G401 (cell line): ENCODE results near the gene CASQ2. TPM values are rescaled to one million over a fixed set of nuclear protein-coding genes. Genes with fewer than 3 reads are reported as not detected.

Experiments
- DNase-seq: peaks from one replicate; pipeline ENCODE4 v3.0.0-alpha.2; 2015; ENCODE audit warnings: low spot score
- in situ Hi-C: cut with HindIII; loops from 2 replicates; pipeline ENCODE4 v1.10.0; 2016; ENCODE audit warnings: low sequenced_read_pairs, mixed read lengths
- total RNA-seq: library from RNA; depleted of rRNA; stranded (reverse); fragments of >200 nt; shearing (Covaris generic); gene quantifications from 2 replicates; pipeline ENCODE4 v1.2.3, GENCODE V29; 2014

The CASQ2 gene
- total RNA-seq, 1 experiment from 2014 or later: not detected

DNA sequence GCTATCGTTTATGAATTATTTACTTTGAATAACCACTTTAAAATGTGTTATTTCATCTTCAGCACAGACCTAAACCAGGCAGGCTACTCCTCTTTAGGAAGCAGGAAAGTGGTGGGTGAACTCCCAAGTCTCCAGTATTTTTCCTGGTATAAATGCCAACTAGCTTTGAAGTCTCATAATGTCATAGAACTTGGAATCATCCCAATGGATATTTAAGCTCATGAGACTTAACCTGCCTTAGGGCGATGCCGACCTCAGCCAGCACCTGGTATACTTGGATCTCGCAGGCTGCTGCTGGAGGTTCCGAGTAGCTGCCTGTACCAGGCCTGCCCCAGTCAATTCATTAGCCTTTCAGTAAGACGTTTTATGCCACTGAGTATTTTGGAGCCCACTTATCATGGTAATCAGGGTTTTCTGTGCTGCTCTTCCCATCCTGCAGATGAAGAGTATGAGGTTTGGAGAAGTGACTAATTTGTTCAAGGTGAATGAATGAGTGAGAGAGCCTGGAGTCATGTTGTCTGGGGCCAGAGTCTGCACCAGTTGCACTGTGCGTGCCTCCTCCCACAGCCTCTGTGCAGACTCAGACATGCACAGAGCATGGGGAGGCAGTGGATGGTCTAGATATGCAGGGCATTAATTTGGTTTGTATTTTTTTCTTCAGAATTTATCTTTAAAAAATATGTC lies 91.9 kb downstream of the CASQ2 start:
- in situ Hi-C loops: no loop called here

DNA sequence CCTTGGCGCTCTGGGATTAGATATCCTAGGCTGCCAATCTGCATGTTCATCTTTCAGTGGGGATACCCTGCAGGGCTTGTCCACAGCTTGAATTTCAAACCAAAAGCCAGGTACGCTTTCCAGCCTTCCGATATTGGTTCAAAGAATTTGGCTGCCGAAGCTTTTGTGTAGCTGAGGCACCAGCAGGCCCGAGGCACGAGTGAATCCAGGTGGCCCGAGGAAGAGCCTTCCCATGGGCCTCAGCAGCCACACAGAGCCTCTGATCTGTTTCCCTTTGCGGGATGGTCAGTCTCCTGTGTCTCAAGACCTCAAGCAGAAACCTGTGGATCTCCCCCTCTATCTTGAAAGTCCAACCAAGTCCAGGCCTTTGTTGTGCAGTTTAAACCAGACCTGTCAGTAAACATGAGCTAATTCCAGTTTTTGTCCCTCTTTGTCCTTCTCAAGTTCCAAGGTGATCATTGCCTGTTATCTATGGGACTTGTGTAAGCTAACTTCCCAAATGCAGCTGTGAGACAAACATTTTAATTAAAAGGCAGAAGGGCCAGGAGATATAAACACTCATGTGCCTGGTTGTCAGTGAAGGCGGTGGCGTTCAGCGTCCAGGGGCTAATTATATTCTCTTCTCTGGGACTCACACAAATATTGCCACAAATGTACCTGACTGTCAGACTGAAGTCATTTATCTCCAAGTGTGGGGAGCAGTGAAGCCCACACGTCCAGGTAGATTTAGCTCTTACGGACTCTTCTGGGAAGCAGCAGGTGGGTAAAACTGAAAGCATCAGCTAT lies 96.1 kb downstream of the CASQ2 start:
- in situ Hi-C loops: no loop called here
- no peak for DNase-seq

More for the DNA sequence above, 91.9 kb downstream of the CASQ2 start:
- no peak for DNase-seq

DNA sequence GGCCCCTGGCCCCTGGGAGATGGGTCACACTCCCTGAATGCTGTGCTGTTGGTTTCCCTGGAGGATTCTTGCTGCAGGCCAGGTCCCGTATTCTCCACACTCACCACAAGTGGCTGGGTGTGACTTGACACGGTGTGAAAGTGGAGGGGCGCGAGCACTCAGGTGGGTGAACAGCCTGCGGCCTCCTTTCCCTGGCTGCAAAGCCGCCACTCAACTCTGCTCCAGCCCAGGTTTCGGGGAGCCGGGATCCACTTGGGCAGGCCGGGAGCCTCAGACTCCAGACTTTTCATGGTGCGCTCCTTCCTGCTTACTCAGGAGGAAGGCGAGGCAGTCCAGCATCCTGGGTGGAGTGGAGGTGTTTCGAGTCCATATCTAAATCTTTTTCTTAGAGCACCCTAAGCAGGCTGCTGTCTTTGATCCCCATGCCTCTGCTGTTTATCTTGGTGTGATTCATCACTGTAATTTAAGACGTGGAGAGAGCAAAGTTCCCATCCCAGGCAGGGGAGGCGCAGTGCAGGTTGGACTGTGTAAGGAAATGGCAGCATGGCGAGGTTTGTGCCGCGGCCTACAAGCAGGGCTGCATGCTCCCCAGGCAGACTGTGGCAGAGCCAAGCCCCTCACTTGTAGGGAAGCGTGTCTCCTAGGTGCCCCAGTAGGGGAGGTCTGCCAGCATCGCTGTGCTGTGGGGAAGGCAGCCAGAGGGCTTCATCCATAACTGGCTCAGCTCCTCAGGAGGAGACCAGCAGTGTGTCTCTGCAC lies 97.2 kb downstream of the CASQ2 start:
- DNase-seq: no peak

DNA sequence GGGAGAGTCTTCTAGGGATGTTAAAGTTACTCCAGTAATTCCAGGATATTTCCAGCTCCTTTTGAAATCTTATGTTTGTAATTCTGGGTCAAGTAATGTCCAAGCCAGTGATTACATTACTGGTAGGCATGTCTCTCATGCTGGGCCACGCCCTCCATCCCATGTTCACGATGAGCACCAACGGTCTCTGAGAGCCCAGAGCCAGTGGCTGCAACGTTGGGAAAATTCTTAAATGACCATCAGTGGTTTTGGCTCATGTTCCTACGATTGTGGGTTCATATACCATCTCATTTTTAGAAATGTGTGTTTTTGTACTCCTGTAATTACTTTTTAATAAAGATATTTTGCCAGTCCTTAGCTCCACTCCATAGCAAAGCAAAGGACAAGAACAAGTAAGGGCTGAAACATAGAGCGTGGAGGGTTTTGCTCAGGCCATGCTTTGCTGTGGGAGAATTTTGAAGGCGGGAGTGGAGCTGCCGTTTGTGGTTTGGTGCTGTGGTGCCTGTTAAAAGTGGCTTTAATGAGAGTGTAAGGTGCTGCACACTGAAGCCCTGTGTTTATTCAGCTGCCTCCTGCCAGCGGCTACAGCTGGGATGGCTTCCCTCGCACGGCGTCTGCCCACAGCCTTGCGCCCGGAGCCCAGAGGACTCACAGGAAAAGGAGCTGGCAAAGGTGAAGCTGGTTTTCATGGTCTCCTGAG lies 97.9 kb downstream of the CASQ2 start:
- no peak for DNase-seq
- in situ Hi-C loops: no loop called here

More for the DNA sequence above, 97.2 kb downstream of the CASQ2 start:
- in situ Hi-C loops: no loop called here

DNA sequence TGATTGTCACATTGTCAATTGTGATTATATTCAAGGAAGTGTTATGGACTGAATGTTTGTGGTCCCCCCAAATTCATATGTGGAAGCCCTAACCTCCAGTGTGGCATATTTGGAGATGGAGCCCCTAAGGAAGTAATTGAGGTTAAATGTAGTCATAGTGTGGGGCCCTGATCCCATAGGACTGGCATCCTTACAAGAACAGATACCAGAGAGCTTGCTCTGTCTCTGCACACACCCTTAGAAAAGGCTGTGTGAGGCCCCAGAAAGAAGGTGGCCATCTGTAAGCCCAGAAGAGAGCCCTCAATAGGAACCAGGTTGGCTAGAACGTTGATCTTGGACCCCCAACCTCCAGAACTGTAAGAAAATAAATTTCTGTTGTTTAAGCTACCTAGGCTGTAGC lies 98.6 kb downstream of the CASQ2 start:
- in situ Hi-C loops: no loop called here
- DNase-seq: no peak

DNA sequence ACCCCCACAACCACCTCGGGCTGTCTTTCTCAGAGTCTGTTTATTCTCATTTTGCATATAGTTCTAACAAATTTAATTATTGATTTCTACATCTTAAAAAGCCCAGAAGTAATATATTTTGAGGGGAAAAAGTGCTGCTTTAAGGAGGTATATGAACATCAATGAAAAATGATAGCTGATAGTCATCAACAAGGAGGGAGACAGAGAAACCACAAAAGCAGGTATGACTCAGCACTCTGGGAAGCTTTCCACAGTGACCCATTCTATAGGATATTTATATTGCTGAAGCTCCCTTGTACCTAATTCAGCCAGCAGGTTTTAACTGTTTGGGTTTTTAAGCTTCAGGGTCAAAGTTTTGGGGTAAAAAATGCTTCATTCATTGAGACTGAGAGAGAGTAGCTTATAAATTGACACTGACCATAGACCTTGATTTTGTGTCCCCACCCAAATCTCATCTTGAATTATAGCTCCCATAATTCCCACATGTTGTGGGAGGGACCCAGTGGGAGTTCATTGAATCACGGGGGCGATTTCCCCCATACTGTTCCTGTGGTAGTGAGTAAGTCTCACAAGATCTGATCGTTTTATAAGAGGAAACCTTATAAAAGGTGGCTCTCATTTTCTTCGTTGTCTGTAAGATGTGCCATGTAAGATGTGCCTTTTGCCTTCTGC lies 99.4 kb downstream of the CASQ2 start:
- DNase-seq: no peak
- in situ Hi-C loops: no loop called here

DNA sequence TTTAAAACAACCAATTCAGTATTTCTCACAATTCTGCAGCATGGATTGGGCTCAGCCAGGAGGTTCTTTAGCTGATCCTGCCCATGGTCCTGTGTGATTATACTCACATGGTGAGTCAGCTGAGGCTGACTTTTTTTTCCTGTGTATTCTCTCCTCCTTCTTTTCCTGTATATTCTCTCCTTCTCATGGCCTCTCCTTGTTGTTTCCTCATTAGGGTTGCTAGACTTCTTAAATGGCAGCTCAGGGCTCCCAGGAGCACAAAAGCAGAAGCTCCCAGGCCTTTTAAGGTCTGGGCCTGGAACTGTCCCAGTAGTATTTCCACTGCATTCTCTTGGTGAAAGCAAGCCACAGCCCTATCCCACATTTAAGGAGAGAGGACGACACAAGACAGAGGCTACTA lies 99.9 kb downstream of the CASQ2 start:
- in situ Hi-C loops: no loop called here
- no peak for DNase-seq

DNA sequence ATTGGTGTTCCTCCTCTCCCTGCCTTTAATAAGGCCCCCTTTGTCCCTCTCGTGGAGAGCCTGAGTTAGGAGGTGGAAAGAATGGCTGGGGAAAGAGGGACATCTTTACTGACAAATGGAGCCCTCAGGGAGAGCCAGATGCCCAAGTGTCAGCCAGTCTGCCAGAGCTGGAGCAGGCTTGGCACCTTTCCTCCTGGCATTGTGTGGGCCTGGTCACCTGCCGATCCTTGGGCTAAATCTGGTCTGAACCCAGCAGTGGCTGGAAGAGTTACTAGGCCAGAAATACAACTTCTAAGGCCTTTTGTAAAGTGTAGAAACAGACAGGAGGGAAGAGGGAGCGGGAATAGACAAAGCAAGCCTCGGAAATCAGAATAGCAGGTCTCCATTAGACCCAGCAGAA lies 101.8 kb downstream of the CASQ2 start:
- peak; percentile 90 for DNase-seq
- in situ Hi-C loops: no loop called here

DNA sequence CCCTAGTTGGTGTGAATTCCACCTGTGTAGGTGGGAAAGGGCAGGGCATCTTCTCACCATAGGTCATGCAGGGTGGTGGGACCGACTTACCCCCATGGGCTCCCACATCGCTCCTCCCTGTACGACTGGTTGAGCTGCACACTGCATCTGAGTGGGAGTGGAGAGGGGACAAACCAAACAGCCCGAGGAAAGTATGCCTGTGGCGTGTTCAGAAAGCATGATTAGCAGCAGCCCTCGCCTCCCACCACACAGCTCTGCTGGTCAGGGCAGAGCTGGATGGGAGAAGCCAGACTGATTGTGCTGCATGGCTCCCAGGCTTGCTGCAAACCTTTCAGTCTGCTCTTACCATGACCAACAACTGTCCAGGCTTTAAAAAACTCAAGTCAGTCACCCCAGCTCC lies 102.3 kb downstream of the CASQ2 start:
- in situ Hi-C loops: no loop called here

DNA sequence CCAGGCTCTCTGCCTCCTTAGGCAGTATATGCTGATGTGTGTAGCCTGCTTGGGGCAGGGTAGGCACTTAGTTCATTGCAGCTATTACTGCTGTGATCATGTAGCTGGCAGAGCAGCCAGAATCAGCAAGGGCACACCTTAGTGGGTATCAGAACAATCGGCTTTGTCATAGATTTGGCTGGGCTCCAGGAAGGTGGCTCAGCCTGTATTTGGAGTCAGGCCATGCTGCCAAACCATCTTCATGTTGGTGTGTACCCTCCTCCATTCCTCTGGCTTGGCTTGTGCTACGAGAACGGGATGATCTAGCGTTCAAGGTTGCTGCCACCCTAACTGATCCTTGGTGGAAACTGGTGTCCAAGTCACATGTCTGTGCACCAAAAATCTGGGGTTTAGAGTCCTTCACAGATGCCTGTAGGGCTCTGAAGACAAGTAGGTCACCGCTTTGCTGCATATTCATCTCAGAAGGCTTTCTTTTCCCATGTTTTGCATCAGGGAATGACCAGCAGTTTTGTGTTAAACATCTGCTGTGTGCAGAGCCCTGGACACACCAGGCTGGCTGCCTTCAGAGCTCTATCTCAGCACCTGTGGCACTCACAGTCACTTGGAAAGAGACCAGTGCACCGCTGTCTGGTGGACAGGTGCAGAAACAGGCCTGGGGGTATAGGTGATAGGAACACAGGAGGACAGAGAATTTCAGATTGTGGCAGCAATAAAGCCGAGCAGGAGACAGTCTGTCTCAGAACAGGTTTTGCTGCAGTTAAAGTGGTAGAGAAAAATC lies 103.0 kb downstream of the CASQ2 start:
- in situ Hi-C loops: no loop called here
- peak; percentile 11 for DNase-seq

More for the DNA sequence above, 102.3 kb downstream of the CASQ2 start:
- DNase-seq: no peak

DNA sequence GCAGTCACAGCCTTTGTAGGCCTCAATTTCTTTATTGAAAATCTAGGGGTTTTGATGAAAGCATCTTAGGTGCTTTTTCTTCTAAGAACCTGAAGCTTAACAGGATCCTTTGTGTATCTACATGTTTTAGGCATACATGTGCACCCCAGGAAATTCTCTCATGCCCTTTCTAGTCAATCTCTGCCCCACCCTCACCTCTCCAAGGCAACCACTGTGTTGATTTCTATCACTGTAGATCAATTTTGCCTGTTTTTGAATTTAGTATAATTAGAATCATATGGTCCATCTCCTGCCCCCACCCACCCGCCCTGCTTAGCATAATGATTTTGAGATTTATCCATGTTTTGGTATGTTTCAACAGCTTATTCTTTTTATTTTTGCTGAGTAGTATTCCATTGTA lies 107.4 kb downstream of the CASQ2 start:
- DNase-seq: no peak
- in situ Hi-C loops: no loop called here

DNA sequence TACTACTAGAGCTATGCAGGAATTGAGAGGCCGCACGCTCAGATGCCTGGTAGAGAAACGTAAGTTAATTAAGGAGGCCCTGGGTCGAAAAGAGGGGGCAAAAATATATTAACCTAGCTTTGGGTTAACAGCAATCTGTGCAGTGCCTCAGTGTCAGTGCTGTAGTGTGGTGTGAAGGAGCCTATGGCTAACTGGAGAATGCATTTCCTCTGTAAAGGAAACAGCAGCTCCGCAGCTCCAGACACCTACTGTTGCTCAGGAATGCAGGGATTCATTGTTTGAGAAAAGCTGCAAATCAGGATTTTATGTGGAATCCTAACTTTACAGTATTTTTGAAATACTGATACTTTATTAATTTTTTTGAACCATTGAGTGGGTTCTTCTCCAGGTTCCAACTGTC lies 108.4 kb downstream of the CASQ2 start:
- no peak for DNase-seq
- in situ Hi-C loops: no loop called here

DNA sequence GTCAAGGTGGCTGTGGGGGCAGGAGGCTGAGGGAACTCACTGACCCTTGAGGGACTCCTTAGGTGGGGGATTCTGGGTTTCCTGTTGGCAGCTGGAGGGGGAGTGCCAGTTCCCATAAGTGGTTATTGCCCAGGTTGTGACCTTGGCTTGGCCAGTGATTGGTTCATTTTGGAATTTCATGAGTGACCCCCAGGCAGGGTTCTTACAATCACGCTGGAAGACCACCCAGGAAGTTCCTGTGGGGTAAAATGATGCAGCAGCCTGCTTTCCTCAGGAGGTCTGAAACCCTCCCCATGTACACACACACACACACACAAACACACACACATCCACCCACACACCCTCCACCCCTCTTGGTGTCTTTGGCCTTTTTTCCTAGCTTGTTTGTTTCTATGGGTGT lies 109.9 kb downstream of the CASQ2 start:
- in situ Hi-C loops: no loop called here
- DNase-seq: no peak

DNA sequence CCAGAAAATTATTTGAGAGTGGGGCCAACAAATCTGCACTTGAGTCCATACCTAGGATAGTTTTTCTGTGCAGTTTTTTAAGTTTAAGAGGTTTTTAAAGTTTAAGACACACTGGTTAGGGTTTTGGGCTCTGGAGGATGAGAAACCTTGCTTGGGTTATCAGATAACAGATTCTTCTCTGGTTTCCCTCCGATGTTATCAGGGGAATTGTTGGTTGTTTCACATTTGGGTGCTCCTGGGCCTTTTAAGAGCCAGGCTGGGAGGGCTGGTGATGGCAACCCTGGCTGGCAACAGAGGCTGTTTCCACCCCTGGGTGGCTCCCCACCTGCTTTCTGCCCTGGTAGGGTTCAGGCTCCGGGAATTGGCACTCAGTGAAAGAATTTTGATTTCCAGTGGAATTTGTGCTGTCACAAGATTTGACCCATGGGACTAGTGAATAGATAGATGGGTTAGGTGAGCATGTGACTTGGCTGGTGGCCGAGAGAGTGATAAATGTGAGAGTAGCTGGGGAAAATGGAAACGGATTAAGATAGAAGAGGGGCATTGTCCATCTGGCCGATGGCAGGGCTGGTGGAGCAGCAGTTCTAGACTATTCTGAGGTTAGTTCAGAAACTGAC lies 111.9 kb downstream of the CASQ2 start:
- in situ Hi-C loops: no loop called here
- DNase-seq: no peak

DNA sequence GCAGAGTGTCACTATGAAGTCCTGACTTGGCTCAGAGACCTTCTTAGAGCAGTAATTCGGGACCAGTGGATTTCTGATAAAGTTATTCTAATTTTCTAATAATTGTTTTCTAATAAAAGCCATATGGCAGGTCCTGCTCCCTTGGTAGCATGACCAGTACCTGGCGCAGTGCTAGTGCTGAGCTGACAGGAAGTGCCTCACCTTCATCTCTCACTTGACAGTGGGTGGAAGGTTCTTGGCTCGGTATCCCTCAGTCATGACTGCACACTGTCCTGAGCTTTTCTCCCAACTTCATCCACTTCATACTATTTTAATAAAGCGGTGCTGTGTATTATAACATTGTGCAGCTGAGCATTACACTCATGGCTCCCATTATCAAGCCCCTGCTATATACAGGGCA lies 112.6 kb downstream of the CASQ2 start:
- in situ Hi-C loops: no loop called here
- no peak for DNase-seq

DNA sequence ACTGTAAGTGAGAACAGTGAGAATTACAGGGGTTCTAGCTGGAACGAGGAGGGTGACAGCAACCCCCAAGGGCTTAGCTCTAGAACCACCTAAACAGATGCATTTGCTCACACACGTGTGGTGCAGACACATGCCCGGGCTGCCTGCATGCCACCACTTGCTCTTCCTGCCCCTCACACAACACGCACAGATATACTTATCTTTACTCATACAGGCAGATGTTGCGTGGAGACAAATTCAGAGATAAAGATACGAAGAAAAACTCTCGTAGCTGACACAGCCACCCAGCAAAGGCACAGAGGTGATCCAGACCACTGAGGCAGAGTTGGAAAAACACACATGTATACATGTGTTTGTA lies 113.2 kb downstream of the CASQ2 start:
- no peak for DNase-seq
- in situ Hi-C loops: no loop called here

DNA sequence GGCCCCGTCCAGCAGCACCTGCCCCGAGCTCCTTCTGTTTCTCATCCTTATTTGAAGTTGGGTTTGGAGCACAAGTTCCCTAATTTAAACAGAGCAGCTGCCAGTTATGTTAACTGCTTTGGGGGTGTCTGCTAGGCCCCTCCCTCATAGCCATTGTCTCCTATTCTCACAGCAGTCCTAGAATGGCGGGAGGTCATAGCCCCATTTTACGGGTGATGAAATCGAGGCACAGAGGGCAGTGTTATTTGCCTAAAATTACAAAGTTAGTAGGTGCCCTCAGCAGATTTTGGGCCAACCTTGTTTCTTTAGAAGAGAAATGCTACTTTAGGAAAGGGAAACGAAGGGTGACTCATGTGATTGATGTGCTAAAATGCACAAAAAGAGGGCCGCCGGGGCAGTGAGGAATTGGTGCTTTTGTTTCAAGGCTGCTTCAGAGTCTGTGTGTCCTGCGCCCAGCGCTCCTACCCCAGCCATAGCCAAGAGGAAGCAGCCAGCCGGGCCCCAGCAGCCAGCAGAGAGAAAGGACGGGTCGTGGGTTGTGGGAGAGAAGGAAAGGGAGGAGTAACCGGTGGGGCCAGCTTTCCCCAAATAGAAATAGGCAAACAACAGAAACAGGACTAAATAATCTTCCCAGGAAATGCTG lies 113.7 kb downstream of the CASQ2 start:
- no peak for DNase-seq

DNA sequence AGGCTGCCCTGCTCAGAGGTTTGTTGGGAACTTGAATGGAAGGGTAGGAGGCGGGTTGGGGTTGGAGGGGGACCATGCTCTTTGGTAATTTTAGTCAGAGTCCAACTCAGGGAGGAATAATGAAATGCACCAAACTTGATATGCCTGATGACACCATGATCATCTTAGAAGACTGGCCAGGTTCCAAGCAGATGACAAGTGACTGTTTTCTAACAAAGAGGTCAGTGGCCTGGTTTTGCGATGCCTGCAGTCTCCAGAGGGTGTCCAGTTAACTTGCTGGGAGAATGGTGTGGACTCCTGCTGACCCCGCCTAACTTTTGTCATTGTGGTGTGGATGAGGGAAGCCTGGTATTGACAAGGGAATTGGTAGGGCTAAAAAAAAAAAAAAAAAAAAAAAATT lies 114.4 kb downstream of the CASQ2 start:
- in situ Hi-C loops: no loop called here

More for the DNA sequence above, 113.7 kb downstream of the CASQ2 start:
- in situ Hi-C loops: no loop called here

More for the DNA sequence above, 114.4 kb downstream of the CASQ2 start:
- DNase-seq: no peak
